HuH-7.5 (cell line): ENCODE data around the gene LMTK3.

Experiments used
- DNase-seq: peaks from one replicate; pipeline ENCODE4 v3.0.0; 2011; ENCODE audit warnings: low spot score

The LMTK3 gene

DNA sequence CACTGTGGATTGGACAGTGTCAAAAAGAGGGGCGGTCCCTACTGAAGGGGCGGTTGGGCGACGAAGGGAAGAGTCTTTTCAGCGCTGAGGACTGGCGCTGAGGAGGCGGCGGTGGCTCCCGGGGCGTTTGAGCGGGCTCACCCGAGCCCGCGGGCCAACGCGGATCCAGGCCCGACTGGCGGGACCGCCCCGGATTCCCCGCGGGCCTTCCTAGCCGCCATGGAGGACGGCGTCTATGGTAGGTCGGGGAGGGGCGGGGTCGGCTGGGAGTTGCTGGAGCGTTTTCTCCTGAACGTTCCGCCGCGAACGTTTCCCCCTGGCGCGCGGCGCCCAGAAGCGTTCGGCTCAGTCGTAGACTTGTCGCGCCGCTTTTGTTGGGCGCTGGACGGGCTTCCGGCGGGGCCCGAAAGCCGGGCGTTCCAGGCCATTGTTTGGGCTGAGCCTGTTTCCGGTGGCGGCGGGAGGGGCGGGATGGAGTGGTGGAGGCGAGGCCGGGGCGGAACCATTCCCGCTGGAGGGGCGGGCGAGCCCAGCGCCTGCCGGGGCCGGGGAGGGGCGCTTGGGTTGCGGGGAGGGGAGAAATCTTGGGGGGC is 42.2 kb downstream of the LMTK3 start, which contains the start of gene CYTH2:
CYTH2 (plus strand) TSS at position 81 of the 593 bp plus-strand sequence; CDS start at position 220, 139 bp downstream.
- peak; percentile 80 for DNase-seq

DNA sequence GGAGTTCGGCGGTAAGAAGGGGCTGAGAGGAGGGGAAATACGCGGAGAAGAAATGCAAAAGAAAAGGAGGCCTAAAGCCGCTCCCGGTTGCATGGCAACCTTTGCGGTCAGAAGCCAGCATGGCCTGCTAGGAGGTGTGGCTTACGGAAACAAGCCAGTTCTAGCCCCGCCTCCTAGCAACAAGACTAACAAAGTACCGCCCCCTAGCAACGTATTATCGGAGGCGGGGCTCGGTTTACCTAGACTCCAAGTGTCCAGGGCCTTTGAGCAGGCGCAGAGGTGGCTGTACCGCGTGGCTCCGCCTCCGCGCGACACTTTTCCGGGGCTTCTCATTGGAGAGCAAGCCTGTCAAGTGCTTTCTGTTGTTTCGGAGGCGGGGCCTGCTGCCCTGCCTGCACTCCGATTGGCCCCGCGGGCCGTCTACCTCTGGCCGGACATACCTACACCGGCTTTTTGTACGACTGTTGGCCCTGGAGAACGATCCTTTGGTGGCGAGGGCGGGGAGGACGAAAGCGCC is 42.8 kb downstream of the LMTK3 start:
- DNase-seq, result peak; percentile 99

- DNase-seq, result no peak
These were observed 44.9 kb downstream of the LMTK3 start for GRCh38 chr19:48466561-48467325.

GRCh38 chr19:48465215-48465614 is 46.4 kb downstream of the LMTK3 start:
- DNase-seq, result no peak

- no peak for DNase-seq
These were observed 49.5 kb downstream of the LMTK3 start for GRCh38 chr19:48461982-48462655.

GRCh38 chr19:48461651-48461981 is 50.0 kb downstream of the LMTK3 start:
- DNase-seq, result no peak

DNA sequence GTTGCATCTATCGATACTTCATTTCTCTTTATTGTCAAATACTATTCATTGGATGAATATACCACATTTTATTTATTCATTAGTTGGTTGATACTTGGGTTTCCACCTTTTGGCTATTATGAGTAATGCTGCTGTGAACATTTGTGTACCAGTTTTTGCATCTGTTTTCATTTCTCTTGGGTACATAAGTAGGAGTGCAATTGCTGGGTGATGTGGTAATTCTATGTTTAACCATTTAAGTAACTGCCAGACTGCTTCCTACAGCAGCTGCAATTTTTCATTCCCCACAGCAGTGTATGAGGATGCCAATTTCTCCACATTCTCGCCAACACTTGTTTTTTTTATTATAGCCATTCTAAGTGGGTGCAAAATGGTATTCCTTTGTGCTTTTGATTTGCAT is 53.6 kb downstream of the LMTK3 start:
- DNase-seq, result no peak

- no peak for DNase-seq
These were observed 54.8 kb downstream of the LMTK3 start for GRCh38 chr19:48456864-48457263.

GRCh38 chr19:48455908-48456562 is 55.6 kb downstream of the LMTK3 start:
- DNase-seq, result no peak

DNA sequence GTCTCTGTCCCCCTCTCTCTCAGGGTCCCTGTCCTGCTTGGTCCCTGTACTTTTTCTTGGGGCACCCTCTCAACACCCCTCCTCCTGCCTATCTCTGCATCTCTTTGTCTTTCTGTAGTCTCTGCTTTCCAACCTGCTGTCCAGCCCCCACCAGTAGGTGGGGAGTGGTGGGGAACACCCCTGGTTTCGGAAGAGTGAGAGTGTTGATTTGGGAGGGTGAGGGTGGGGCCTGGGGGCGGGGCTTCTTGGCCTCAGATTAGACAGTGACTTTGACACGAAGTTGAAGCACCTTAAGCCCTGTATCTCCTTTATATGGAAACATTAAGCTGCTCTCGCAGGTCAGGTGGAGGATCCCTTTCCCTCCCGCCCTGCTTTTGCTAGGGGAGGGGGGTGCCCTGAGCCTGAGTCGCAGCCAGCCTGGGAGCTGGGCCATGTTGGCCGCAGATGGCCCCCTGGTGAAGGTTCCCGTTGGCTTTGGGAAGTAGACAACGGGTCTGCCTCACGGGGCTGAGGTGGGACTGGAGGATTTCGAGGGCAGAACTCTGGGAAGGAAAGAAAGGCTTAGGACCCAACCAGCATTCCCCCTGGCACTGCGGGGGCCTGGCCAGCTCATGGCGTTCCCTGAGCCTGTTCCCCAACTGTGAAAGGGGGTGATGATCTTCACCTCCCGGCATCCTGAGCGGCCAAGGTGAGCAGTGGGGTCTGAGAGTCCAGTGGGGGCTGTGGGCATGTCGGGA is 56.3 kb downstream of the LMTK3 start, which contains the start of gene KCNJ14:
KCNJ14 (plus strand) TSS at position 404 of the 737 bp plus-strand sequence. CDS start 6,151 bp downstream, outside the sequence.
- no peak for DNase-seq

GRCh38 chr19:48454150-48454730 is 57.4 kb downstream of the LMTK3 start:
- no peak for DNase-seq

DNA sequence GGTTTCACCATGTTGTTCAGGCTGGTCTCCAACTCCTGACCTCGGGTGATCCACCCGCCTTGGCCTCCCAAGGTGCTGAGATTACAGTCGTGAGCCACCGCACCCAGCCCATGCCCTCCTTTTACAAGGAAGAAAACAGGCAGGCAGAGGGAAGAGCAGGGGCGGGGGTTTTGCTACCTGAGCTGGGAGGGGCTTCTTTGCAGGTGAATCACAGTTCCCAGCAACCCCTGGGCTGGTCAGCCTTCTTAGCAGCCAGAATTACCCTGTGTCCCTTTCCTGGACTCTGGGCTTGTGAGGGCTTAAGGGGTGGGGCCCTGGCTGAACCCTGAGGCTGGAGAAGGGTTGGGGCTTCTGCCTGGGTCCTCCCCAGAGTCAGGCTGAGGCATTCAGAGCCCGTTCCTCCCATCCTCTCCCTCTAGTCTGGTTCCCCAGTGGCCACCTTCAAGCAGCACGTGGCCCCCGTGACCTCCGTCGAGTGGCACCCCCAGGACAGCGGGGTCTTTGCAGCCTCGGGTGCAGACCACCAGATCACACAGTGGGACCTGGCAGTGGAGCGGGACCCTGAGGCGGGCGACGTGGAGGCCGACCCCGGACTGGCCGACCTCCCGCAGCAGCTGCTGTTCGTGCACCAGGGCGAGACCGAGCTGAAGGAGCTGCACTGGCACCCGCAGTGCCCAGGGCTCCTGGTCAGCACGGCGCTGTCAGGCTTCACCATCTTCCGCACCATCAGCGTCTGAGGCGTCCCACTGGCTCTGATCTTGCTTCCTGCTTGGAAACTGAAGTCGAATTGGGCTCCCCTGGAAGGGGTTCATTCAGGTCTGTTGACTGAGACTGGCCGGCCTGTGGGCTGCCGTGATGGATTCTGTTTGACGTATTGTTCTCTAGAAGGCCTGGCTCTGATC is 59.1 kb downstream of the LMTK3 start:
- DNase-seq, result no peak

- no peak for DNase-seq
These were observed 60.0 kb downstream of the LMTK3 start for GRCh38 chr19:48451624-48452023.

- DNase-seq, result no peak
These were observed 60.8 kb downstream of the LMTK3 start for GRCh38 chr19:48450863-48451262.

GRCh38 chr19:48450441-48450840 is 61.2 kb downstream of the LMTK3 start:
- DNase-seq, result no peak

- no peak for DNase-seq
These were observed 63.1 kb downstream of the LMTK3 start for GRCh38 chr19:48448563-48448962.

GRCh38 chr19:48446579-48446978 is 65.1 kb downstream of the LMTK3 start:
- no peak for DNase-seq

- DNase-seq, result peak; percentile 99
These were observed 65.8 kb downstream of the LMTK3 start, which contains the start of gene GRWD1 for GRCh38 chr19:48445606-48446481. Gene GRWD1, plus strand, starts transcription at chr19:48445983. Its CDS starts 23 bp downstream, at chr19:48446006.

DNA sequence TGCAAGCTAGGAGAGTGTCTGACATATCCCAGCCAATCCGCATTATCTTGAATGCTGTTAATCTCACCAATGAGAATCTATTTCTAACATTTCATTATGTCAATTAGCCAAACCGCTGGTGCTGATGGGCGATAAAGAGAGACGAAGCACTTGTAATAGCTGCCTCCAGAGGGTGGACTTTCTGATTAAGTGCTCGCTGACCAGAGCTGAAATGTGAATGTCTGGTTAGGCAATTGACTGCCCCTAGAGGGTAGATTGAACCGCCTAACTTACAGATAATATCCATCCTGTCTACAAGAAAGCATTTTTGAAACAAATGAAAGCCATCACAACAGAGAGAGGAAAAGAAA is 66.4 kb downstream of the LMTK3 start:
- DNase-seq, result peak; percentile 95
